H1 (cell line): ENCODE data around the gene PDZRN3. TPM values are rescaled to one million over a fixed set of nuclear protein-coding genes. Genes with fewer than 3 reads are reported as not detected.

Experiments
- BCL11A ChIP-seq, 2 experiments: IDR thresholded peaks; one replicate each; pipeline ENCODE4 v1.6.1; 2011; ENCODE audit warnings: low read depth in 2 of 2, low read length in 2 of 2, mild to moderate bottlenecking in 2 of 2
- EP300 ChIP-seq, 2 experiments: IDR thresholded peaks; 1 replicate in 1 of 2; 2 replicates in 1 of 2; pipeline ENCODE4 v1.6.1; 2011 to 2012; ENCODE audit warnings: low read depth in 2 of 2, low read length in 2 of 2, mild to moderate bottlenecking in 2 of 2, borderline replicate concordance in 1 of 2, inconsistent platforms in 1 of 2, moderate library complexity in 1 of 2
- MAX ChIP-seq: IDR thresholded peaks from 2 replicates; pipeline ENCODE4 v1.6.1; 2012; ENCODE audit warnings: inconsistent platforms
- RAD21 ChIP-seq, 2 experiments: IDR thresholded peaks in 1 of 2; conservative IDR thresholded peaks in 1 of 2; 2 replicates each; pipeline ENCODE4 v1.6.1; 2011; ENCODE audit warnings: low read depth in 2 of 2, low read length in 2 of 2, improper control_type of control experiment in 1 of 2, inconsistent platforms in 1 of 2, mild to moderate bottlenecking in 1 of 2, moderate library complexity in 1 of 2
- RXRA ChIP-seq: IDR thresholded peaks from 2 replicates; pipeline ENCODE4 v1.6.1; 2011; ENCODE audit warnings: low read depth, mild to moderate bottlenecking, low read length, moderate library complexity; ENCODE audit not compliant: insufficient read depth
- SAP30 ChIP-seq: fragments of 300-600 bp; sonication (generic); IDR thresholded peaks from 2 replicates; pipeline ENCODE4 v1.7.1; 2012; ENCODE audit warnings: low read length, moderate library complexity, mild to moderate bottlenecking, inconsistent platforms; ENCODE audit not compliant: insufficient read depth, insufficient replicate concordance
- SP2 ChIP-seq: IDR thresholded peaks from 2 replicates; pipeline ENCODE4 v1.6.1; 2012; ENCODE audit warnings: mild to moderate bottlenecking, low read length, inconsistent platforms
- SUZ12 ChIP-seq: fragments of 200-600 bp; sonication (generic); IDR thresholded peaks from 2 replicates; pipeline ENCODE4 v1.6.1; 2012; ENCODE audit warnings: mild to moderate bottlenecking, inconsistent platforms, low read length, moderate library complexity, mixed read lengths
- TAF7 ChIP-seq: optimal IDR thresholded peaks from 2 replicates; pipeline ENCODE3; 2011; ENCODE audit warnings: low read depth, mild to moderate bottlenecking, inconsistent platforms, low read length, moderate library complexity, borderline replicate concordance
- TEAD4 ChIP-seq: IDR thresholded peaks from 2 replicates; pipeline ENCODE4 v1.6.1; 2012; ENCODE audit warnings: low read depth, low read length, inconsistent platforms, mixed read lengths
- polyA plus RNA-seq, 7 experiments: library from polyadenylated mRNA; depleted of rRNA in 3 of 7; stranded (reverse) in 5 of 7; unstranded in 2 of 7; fragments of >200 nt in 5 of 7; fragments of 200-250 nt in 2 of 7; gene quantifications; 1 replicate in 5 of 7; 2 replicates in 1 of 7; 4 replicates in 1 of 7; pipeline versions ENCODE4 v1.2.1 to v1.2.3, GENCODE V29; 2011 to 2013; ENCODE audit warnings: missing spikeins in 2 of 7, mixed read lengths in 2 of 7
- total RNA-seq: library from RNA; stranded (reverse); fragmentation: NEBNext Ultra II Directional; extraction: Animal tissue kit (Norgen Biotek cat#: 25700); gene quantifications from 2 replicates; pipeline ENCODE4 v1.2.1, GENCODE V29; 2021
- TF ChIP-seq, protein P1 (sequence below): fragments of 300-600 bp; sonication (generic); IDR thresholded peaks from 2 replicates; pipeline ENCODE4 v1.7.1; 2012; ENCODE audit warnings: low read length, moderate library complexity, mild to moderate bottlenecking, inconsistent platforms; ENCODE audit not compliant: insufficient replicate concordance

Gene PDZRN3
- total and polyA plus RNA-seq, 2 of the 8 experiments (the other 6 are each of a cell fraction or from before 2014, with no cell fraction given) = 4.2 to 20.5 TPM

DNA sequence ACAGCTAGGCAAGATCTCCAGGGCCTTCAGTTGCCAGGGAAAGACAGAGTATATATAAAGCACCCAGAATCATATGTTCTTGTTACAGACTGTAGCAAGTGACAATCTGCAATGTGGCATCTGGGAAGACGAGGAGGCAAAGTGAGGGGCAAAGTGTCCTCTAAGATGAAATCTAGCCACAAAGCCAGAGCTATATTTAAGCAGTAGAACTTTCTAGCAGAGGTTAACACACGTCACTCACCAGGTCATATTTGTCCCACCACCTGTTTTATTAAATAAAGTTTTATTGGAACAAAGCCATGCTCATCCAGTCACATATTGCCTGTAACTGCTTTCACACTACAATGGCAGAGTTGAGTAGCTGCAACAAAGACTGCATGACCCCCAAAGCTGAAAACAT, 51.5 kb downstream of the PDZRN3 start (continued):
- TF ChIP-seq, protein P1, sequence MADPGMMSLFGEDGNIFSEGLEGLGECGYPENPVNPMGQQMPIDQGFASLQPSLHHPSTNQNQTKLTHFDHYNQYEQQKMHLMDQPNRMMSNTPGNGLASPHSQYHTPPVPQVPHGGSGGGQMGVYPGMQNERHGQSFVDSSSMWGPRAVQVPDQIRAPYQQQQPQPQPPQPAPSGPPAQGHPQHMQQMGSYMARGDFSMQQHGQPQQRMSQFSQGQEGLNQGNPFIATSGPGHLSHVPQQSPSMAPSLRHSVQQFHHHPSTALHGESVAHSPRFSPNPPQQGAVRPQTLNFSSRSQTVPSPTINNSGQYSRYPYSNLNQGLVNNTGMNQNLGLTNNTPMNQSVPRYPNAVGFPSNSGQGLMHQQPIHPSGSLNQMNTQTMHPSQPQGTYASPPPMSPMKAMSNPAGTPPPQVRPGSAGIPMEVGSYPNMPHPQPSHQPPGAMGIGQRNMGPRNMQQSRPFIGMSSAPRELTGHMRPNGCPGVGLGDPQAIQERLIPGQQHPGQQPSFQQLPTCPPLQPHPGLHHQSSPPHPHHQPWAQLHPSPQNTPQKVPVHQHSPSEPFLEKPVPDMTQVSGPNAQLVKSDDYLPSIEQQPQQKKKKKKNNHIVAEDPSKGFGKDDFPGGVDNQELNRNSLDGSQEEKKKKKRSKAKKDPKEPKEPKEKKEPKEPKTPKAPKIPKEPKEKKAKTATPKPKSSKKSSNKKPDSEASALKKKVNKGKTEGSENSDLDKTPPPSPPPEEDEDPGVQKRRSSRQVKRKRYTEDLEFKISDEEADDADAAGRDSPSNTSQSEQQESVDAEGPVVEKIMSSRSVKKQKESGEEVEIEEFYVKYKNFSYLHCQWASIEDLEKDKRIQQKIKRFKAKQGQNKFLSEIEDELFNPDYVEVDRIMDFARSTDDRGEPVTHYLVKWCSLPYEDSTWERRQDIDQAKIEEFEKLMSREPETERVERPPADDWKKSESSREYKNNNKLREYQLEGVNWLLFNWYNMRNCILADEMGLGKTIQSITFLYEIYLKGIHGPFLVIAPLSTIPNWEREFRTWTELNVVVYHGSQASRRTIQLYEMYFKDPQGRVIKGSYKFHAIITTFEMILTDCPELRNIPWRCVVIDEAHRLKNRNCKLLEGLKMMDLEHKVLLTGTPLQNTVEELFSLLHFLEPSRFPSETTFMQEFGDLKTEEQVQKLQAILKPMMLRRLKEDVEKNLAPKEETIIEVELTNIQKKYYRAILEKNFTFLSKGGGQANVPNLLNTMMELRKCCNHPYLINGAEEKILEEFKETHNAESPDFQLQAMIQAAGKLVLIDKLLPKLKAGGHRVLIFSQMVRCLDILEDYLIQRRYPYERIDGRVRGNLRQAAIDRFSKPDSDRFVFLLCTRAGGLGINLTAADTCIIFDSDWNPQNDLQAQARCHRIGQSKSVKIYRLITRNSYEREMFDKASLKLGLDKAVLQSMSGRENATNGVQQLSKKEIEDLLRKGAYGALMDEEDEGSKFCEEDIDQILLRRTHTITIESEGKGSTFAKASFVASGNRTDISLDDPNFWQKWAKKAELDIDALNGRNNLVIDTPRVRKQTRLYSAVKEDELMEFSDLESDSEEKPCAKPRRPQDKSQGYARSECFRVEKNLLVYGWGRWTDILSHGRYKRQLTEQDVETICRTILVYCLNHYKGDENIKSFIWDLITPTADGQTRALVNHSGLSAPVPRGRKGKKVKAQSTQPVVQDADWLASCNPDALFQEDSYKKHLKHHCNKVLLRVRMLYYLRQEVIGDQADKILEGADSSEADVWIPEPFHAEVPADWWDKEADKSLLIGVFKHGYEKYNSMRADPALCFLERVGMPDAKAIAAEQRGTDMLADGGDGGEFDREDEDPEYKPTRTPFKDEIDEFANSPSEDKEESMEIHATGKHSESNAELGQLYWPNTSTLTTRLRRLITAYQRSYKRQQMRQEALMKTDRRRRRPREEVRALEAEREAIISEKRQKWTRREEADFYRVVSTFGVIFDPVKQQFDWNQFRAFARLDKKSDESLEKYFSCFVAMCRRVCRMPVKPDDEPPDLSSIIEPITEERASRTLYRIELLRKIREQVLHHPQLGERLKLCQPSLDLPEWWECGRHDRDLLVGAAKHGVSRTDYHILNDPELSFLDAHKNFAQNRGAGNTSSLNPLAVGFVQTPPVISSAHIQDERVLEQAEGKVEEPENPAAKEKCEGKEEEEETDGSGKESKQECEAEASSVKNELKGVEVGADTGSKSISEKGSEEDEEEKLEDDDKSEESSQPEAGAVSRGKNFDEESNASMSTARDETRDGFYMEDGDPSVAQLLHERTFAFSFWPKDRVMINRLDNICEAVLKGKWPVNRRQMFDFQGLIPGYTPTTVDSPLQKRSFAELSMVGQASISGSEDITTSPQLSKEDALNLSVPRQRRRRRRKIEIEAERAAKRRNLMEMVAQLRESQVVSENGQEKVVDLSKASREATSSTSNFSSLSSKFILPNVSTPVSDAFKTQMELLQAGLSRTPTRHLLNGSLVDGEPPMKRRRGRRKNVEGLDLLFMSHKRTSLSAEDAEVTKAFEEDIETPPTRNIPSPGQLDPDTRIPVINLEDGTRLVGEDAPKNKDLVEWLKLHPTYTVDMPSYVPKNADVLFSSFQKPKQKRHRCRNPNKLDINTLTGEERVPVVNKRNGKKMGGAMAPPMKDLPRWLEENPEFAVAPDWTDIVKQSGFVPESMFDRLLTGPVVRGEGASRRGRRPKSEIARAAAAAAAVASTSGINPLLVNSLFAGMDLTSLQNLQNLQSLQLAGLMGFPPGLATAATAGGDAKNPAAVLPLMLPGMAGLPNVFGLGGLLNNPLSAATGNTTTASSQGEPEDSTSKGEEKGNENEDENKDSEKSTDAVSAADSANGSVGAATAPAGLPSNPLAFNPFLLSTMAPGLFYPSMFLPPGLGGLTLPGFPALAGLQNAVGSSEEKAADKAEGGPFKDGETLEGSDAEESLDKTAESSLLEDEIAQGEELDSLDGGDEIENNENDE = no peak
- TF ChIP-seq TAF7 (no peak), EP300 (IDR thresholded peaks at IDR 0.05; ENCODE audit: borderline replicate concordance in 1 of 2, low read depth in 2 of 2, low read length in 2 of 2) (no peak), RXRA (no peak), TEAD4 (no peak), MAX (no peak), BCL11A (IDR thresholded peaks at IDR 0.05; ENCODE audit: low read depth in 2 of 2, low read length in 2 of 2) (no peak), RAD21 (IDR thresholded peaks at IDR 0.05 in 1 of 2, conservative IDR thresholded peaks at IDR 0.05 in 1 of 2; ENCODE audit: low read depth in 2 of 2, low read length in 2 of 2) (no peak), SUZ12 (no peak), SP2 (no peak), SAP30 (no peak)
- TF ChIP-seq, all 59 proteins: peak for 0
